ENCODE data around the gene CDK15.
"Not testable (repeated sequence)": the region's sequence is repeated elsewhere in the genome, so short reads cannot be mapped to it uniquely, and the experiment has no call there.

CDK15 gene

DNA sequence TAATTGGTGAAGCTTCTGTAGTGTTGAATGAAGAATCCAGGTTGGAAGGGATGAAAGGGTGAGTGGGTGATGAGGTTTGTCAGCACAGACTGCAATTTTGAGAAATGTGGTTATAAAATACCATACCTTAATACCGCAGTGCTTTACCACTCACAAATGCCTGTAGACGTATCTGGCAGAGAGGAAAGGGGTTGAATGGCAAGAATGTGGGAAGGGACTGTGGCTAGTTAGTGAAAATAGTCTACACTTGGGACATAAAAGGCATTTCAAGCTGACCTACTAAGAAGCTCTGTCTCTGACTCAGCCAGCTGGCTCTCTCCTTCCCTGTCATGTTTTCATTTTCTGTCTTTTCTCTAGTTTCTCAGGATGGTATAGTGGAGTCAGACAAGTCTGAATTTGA, 25.1 kb downstream of the CDK15 start:
- no peak for DNase-seq (ENCODE audit: low spot score)

GRCh38 chr2:201833781-201834180, 27.4 kb downstream of the CDK15 start:
- peak; percentile 59 for DNase-seq (ENCODE audit: low spot score)

DNA sequence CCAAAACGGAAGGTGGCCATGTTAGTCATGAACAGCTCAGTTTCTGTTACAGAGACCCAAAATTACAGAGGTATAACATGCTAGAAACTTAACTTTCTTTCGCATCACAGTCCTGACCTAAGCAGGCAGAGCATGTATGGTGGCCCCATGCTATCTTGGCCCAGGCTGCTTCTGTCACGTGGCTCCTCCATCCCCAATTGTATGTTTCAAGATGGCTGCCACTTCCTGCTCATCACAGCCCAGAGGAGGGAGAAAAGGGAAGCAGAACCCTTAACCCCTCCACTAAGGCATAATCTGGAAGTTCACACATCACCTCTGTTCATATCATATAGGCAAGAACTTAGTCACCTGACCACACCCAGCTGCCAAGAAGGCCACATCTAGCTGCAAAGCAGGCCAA, 28.7 kb downstream of the CDK15 start:
- DNase-seq (ENCODE audit: low spot score) = no peak

GRCh38 chr2:201837391-201837790, 31.1 kb downstream of the CDK15 start:
- no peak for DNase-seq (ENCODE audit: low spot score)

GRCh38 chr2:201837824-201838431, 31.6 kb downstream of the CDK15 start:
- no peak for DNase-seq (ENCODE audit: low spot score)

- no peak for DNase-seq (ENCODE audit: low spot score)
Measured at GRCh38 chr2:201839727-201840126, 33.4 kb downstream of the CDK15 start.

DNA sequence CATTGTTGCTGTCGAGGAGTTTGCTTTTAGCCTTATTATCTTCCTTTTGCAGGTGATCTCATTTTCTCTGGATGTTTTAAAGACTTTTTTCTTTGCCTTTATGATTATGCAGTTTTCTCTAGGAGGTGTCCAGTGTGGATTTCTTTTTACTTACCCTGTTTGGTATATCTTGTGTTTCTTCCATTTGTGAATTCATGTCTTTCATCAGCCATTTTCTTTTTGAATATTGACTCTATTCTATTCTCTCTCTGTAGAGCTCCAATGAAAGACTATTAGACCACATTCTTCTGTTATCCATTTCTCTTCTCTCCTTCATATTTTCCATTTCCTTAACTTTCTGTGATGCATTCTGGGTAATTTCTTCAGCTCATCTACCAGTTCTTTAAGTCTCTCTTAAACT, 34.4 kb downstream of the CDK15 start:
- DNase-seq (ENCODE audit: low spot score) = no peak

- no peak for DNase-seq (ENCODE audit: low spot score)
Measured at GRCh38 chr2:201842131-201842860, 36.0 kb downstream of the CDK15 start.

DNA sequence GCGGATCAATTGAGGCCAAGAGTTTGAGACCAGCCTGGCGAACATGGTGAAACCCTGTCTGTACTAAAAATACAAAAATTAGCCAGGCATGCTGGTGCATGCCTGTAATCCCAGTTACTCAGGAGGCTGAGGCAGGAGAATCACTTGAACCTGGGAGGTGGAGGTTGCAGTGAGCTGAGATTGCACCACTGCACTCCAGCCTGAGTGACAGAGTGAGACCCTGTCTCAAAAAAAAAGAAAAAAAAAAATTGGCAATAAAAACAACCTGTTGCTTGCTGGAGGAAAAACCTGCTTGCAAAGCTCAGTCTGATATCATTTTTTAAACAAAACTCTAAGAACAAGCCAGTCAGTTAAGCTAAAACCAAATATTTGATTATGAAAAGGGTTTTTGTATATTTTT, 38.6 kb downstream of the CDK15 start:
- not testable (repeated sequence) for DNase-seq (ENCODE audit: low spot score)

DNA sequence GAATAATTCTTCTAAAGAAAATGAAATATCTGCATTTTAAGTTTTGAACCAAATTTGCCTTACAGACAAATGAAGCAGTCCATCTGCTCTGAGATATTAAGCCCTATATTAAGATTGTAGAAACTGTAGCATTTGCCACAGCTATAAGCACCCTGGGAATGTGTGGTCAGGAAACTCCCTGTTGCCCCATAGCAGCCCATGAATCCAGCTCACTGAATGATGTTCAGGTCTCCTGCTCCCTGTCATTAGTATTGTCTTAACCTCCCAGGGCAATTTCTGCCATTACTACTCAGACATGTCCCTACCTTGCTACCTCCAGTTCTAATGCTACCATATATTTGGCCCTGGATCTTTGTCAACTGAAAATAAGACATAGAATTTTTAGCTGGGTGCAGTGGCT, 41.1 kb downstream of the CDK15 start:
- DNase-seq (ENCODE audit: low spot score) = no peak

- no peak for DNase-seq (ENCODE audit: low spot score)
Measured at GRCh38 chr2:201852462-201852861, 46.1 kb downstream of the CDK15 start.

DNA sequence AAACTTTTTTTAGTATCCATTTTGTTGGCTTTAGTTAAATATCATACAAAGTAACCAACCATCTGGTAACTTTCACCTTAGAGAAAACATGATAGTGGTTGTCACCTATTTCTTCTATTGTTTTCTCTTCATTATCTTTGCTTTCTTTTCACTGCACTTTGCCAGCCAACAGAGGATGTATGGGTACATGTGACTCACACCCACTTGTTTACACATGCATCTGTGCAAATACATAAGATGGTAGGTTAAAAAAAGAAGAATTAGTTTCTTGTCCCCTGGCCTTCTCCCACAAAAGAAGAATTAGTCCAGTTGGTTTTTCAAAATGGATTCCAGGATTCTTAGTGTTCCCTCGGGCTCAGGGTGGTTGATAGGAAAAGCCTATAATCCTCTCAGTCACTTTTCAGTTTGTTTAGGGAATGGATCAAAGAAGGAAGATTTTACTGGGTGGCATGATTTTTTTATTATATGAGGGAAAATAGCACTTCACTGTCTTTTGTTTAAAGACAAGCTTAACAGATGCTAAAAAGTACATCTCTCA, 46.6 kb downstream of the CDK15 start:
- DNase-seq (ENCODE audit: low spot score) = no peak

DNA sequence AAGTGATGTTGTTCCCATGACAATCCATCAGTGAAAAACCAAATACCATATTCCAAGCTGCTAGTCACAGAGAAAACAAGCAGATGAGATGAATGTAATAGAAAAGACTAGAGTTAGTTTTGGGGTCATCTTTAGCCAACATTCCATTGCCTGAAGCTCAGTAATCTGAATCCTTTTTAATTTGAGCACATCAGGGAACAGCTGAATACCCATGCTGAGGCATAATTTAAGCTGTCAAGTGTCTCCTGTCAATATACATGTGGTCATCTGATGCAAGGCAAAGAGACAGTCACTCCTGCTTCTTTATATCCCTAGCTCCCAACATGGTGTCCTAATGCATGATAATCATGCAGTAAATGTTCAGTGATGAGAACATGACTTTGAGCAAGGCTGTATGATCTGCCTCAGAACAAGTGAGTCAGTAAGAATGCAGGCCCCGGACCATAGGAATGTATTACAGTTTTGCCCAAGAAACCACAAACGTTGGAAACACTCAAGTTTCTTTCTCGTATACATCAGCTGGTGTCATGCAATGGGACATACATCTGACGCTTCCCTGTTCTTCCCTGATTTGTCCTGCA, 48.0 kb downstream of the CDK15 start:
- DNase-seq (ENCODE audit: low spot score) = no peak

- DNase-seq (ENCODE audit: low spot score) = no peak
Measured at GRCh38 chr2:201854841-201855240, 48.5 kb downstream of the CDK15 start.

GRCh38 chr2:201855356-201855755, 49.0 kb downstream of the CDK15 start:
- DNase-seq (ENCODE audit: low spot score) = no peak

DNA sequence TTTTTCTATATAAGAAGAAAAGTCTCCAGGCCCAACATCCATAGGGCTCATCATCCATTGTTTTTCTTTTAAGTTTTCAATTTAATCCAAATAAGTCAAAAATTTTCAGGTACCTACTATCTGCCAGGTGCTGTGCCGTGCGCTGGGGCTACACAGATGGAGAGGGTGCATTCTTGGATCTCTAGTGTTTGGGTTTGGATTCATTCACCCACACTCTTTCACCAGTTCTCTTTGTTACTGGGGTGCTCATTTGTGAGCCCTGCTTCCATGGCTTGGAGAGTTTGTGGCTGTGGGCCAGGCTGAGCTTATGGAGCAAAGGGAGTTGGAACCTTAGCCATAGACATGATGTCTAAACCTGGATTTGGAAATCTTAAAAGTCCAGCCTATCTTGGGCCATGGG, 51.0 kb downstream of the CDK15 start:
- no peak for DNase-seq (ENCODE audit: low spot score)

GRCh38 chr2:201858281-201859184, 52.2 kb downstream of the CDK15 start:
- no peak for DNase-seq (ENCODE audit: low spot score)

DNA sequence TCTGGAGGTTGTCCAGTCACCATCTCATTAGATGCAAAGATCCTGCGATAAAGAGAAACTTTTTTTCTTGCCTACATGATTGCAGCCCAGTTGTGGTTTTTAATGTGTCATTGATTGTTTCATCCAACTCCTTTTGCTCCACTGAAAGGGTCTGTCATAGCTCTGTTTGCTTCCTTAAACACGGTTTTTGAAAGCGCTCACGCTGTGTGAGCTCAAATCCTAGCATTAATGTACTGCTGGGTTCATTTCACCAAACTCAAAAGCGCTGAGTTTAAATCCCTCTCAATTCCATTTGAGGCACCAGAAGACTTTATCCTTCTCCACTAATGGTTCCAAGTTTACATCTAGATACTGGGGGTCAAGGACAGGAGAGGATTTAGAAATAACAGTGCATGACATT, 53.6 kb downstream of the CDK15 start:
- no peak for DNase-seq (ENCODE audit: low spot score)

- DNase-seq (ENCODE audit: low spot score) = peak; percentile 80
Measured at GRCh38 chr2:201860636-201861066, 54.3 kb downstream of the CDK15 start.

- DNase-seq (ENCODE audit: low spot score) = no peak
Measured at GRCh38 chr2:201862843-201863242, 56.5 kb downstream of the CDK15 start.

GRCh38 chr2:201866643-201867473, 60.5 kb downstream of the CDK15 start:
- DNase-seq (ENCODE audit: low spot score) = no peak
